Karpas-422 (cell line): ENCODE measurements around the gene MGMT. TPM values are rescaled to one million over a fixed set of nuclear protein-coding genes. Genes with fewer than 3 reads are reported as not detected.

Experiments
- DNase-seq: peaks from one replicate; pipeline ENCODE4 v3.0.0-alpha.2; 2015
- H2AFZ ChIP-seq: fragments of 200-600 bp; sonication (generic); 2 replicates; pipeline ENCODE4 v1.6.1; 2014; ENCODE audit warnings: antibody characterized with exemption, low read length, mixed read lengths
- H3K27ac ChIP-seq: fragments of 200-600 bp; sonication (generic); 2 replicates; pipeline ENCODE4 v1.5.1; 2014; ENCODE audit warnings: mild to moderate bottlenecking, low read length, moderate library complexity
- H3K27me3 ChIP-seq: fragments of 200-600 bp; sonication (generic); 2 replicates; pipeline ENCODE4 v1.6.1; 2014; ENCODE audit warnings: low read length, mixed read lengths
- H3K36me3 ChIP-seq: fragments of 200-600 bp; sonication (generic); 2 replicates; pipeline ENCODE4 v1.6.1; 2014; ENCODE audit warnings: low read length, mixed read lengths; ENCODE audit not compliant: insufficient read depth
- H3K4me1 ChIP-seq: fragments of 200-600 bp; sonication (generic); 2 replicates; pipeline ENCODE4 v1.6.1; 2014; ENCODE audit warnings: mild to moderate bottlenecking, low read length, mixed read lengths
- H3K4me2 ChIP-seq: fragments of 200-600 bp; sonication (generic); 2 replicates; pipeline ENCODE4 v1.6.1; 2014; ENCODE audit warnings: low read length, low read depth, mild to moderate bottlenecking; ENCODE audit not compliant: poor library complexity, severe bottlenecking
- H3K4me3 ChIP-seq: fragments of 200-600 bp; sonication (generic); 2 replicates; pipeline ENCODE4 v1.5.1; 2014; ENCODE audit warnings: mild to moderate bottlenecking, antibody characterized with exemption, low read length, mixed read lengths
- H3K79me2 ChIP-seq: fragments of 200-600 bp; sonication (generic); 2 replicates; pipeline ENCODE4 v1.6.1; 2014; ENCODE audit warnings: mild to moderate bottlenecking, low read length, mixed read lengths
- H3K9ac ChIP-seq: fragments of 200-600 bp; sonication (generic); 2 replicates; pipeline ENCODE4 v1.6.0; 2014; ENCODE audit warnings: low read length
- H3K9me2 ChIP-seq: fragments of 200-600 bp; sonication (generic), shearing (Covaris generic); replicated peaks from 2 replicates; pipeline ENCODE4 v1.6.0; 2014; ENCODE audit warnings: mild to moderate bottlenecking, low read length, moderate library complexity; ENCODE audit not compliant: insufficient read depth
- H3K9me3 ChIP-seq: fragments of 300-700, 200-600 bp; sonication (generic); 2 replicates; pipeline ENCODE4 v1.6.1; 2014; ENCODE audit warnings: low read length, mixed read lengths
- H4K20me1 ChIP-seq: fragments of 200-600 bp; sonication (generic); 2 replicates; pipeline ENCODE4 v1.6.1; 2014; ENCODE audit warnings: mild to moderate bottlenecking, antibody characterized with exemption, low read length, low read depth; ENCODE audit not compliant: insufficient read depth
- total RNA-seq: library from RNA; depleted of rRNA; stranded (reverse); fragments of >200 nt; shearing (Covaris generic); gene quantifications from 2 replicates; pipeline ENCODE4 v1.2.3, GENCODE V29; 2014; ENCODE audit warnings: low replicate concordance

The MGMT gene
- total RNA-seq, 1 experiment from 2014 or later: 22.5 TPM

- no peak for DNase-seq
- H3K4me3 ChIP-seq: no peak overlapping the region
- H3K4me1 ChIP-seq: no peaks in the 10 kb centered on the region
- no peak overlapping the region for H3K4me2 ChIP-seq
- H2AFZ ChIP-seq: no peak overlapping the region
- H3K9ac ChIP-seq: no peak overlapping the region
- H3K27me3 ChIP-seq: no peaks in the 10 kb centered on the region
- no peaks in the 10 kb centered on the region for H3K9me2 ChIP-seq
- H3K27ac ChIP-seq: no peak overlapping the region
- no peaks in the 10 kb centered on the region; the same call in 1 of the 2 replicates for H4K20me1 ChIP-seq
- no peaks in the 10 kb centered on the region for H3K79me2 ChIP-seq
- peaks cover 4% of the 10 kb centered on the region; the same call in 1 of the 2 replicates for H3K9me3 ChIP-seq
- no peaks in the 10 kb centered on the region for H3K36me3 ChIP-seq
Measured at GRCh38 chr10:129550076-129550475, 83.0 kb downstream of the MGMT start.

DNA sequence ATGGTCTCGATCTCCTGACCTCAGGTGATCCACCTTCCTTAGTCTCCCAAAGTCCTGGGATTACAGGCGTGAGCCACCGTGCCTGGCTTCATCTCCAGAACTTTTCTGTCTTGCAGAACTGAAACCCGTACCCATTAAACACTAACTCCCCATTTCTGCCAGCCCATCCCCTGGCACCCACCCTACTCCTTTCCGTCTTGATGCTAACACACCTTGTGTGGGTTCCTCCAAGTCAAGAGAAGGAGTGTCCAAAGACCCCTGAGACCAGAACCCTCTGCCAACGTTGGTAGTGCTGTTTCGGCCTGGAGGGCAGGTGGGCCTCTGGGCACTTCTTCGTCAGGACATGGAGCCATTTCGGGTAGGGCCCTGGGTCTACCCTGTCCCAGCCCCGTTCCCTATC is 83.6 kb downstream of the MGMT start:
- Histone ChIP-seq H3K9me3 (peaks cover 4% of the 10 kb centered on the region; the same call in 1 of the 2 replicates), H3K9ac (no peak overlapping the region), H3K27me3 (no peaks in the 10 kb centered on the region), H3K4me3 (no peak overlapping the region), H3K4me1 (no peaks in the 10 kb centered on the region), H3K4me2 (no peak overlapping the region), H2AFZ (no peak overlapping the region), H3K9me2 (no peaks in the 10 kb centered on the region), H3K36me3 (no peaks in the 10 kb centered on the region), H4K20me1 (no peaks in the 10 kb centered on the region; the same call in 1 of the 2 replicates), H3K79me2 (no peaks in the 10 kb centered on the region), H3K27ac (no peak overlapping the region)
- no peak for DNase-seq

DNA sequence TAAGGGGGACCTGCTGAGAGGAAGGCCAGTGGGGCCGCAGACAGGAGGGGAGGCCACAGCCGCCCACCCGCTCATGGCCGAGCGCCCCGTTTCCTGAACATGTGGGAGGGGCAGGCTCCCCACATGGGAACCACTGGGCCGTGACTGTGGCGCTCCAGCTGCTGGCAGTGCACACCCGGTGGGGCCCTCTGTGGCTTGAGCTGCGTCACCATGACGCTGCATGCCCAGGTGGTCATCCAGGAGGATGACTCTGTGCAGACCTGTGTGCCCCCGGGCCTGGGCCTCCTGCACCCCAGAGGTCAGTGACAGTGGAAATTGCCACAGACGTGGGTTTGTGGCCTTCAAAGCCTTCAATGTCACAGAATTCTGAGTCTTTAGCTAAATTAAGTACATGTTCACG is 85.1 kb downstream of the MGMT start:
- no peak for DNase-seq
- H3K9me2 ChIP-seq: no peaks in the 10 kb centered on the region
- no peaks in the 10 kb centered on the region for H3K4me1 ChIP-seq
- no peaks in the 10 kb centered on the region for H3K27me3 ChIP-seq
- no peak overlapping the region for H3K4me2 ChIP-seq
- no peaks in the 10 kb centered on the region for H3K36me3 ChIP-seq
- no peaks in the 10 kb centered on the region for H3K79me2 ChIP-seq
- H3K27ac ChIP-seq: no peak overlapping the region
- H2AFZ ChIP-seq: no peak overlapping the region
- peaks cover 9% of the 10 kb centered on the region; the same call in 1 of the 2 replicates for H3K9me3 ChIP-seq
- no peaks in the 10 kb centered on the region for H4K20me1 ChIP-seq
- no peak overlapping the region for H3K9ac ChIP-seq
- no peak overlapping the region for H3K4me3 ChIP-seq

- H3K79me2 ChIP-seq: no peaks in the 10 kb centered on the region
- no peaks in the 10 kb centered on the region for H3K36me3 ChIP-seq
- H3K4me3 ChIP-seq: no peak overlapping the region
- H2AFZ ChIP-seq: no peak overlapping the region
- no peaks in the 10 kb centered on the region for H3K27me3 ChIP-seq
- no peak overlapping the region for H3K4me2 ChIP-seq
- no peaks in the 10 kb centered on the region for H3K9me2 ChIP-seq
- H3K9me3 ChIP-seq: peaks cover 9% of the 10 kb centered on the region; the same call in 1 of the 2 replicates
- H3K4me1 ChIP-seq: no peaks in the 10 kb centered on the region
- H4K20me1 ChIP-seq: no peaks in the 10 kb centered on the region
- DNase-seq: no peak
- H3K9ac ChIP-seq: no peak overlapping the region
- no peak overlapping the region for H3K27ac ChIP-seq
Measured at GRCh38 chr10:129553928-129554327, 86.9 kb downstream of the MGMT start.

DNA sequence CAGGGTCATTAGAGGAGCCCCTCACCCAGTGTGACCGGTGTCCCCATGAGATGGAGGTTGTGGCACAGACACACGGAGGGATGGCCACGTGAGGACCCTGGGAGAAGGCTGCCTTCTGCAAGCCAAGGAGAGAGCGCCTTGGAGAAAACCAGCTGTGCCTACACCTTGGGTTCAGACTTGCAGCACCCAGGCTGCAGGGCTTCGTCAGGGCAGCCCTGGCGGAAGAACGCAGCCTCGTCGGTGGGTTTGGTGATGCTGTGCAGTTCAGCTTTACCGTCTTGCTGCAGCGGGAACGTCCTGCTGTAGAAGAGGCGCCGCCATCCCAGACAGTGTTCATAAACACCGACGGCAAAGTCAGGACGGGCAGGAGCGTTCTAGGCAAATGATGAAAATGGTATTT is 89.3 kb downstream of the MGMT start:
- H3K9me3 ChIP-seq: peaks cover 16% of the 10 kb centered on the region
- H3K36me3 ChIP-seq: no peaks in the 10 kb centered on the region
- no peak overlapping the region for H3K4me2 ChIP-seq
- H3K4me3 ChIP-seq: no peak overlapping the region
- H3K79me2 ChIP-seq: no peaks in the 10 kb centered on the region
- no peaks in the 10 kb centered on the region for H3K4me1 ChIP-seq
- no peak overlapping the region for H2AFZ ChIP-seq
- no peak overlapping the region for H3K27ac ChIP-seq
- no peaks in the 10 kb centered on the region for H4K20me1 ChIP-seq
- no peaks in the 10 kb centered on the region for H3K27me3 ChIP-seq
- H3K9me2 ChIP-seq: no peaks in the 10 kb centered on the region
- no peak for DNase-seq
- H3K9ac ChIP-seq: no peak overlapping the region

DNA sequence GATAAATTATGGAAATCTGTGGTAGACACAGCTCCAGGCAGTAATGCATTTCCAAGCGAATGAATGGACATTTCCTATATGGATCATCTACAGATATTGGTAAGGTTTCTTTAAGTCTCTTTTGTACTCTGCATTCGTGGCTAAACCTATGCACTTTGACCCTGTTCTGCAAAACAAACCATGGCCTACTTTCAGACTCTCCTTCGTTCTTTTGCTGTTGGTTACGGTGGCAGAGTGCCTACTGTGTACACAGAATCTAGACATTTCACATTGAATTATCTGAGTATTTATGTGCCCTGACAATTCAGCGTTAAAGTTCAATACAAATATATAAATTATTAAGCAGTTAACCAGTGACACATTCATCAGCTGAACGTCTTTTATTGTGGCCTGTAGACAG is 93.3 kb downstream of the MGMT start:
- no peaks in the 10 kb centered on the region for H3K27me3 ChIP-seq
- no peaks in the 10 kb centered on the region for H3K79me2 ChIP-seq
- DNase-seq: no peak
- H3K9me3 ChIP-seq: peaks cover 14% of the 10 kb centered on the region
- H3K9ac ChIP-seq: no peak overlapping the region
- no peaks in the 10 kb centered on the region for H3K4me1 ChIP-seq
- H3K4me2 ChIP-seq: no peak overlapping the region
- no peak overlapping the region for H2AFZ ChIP-seq
- H3K9me2 ChIP-seq: no peaks in the 10 kb centered on the region
- H4K20me1 ChIP-seq: no peaks in the 10 kb centered on the region
- no peak overlapping the region for H3K4me3 ChIP-seq
- no peaks in the 10 kb centered on the region for H3K36me3 ChIP-seq
- no peak overlapping the region for H3K27ac ChIP-seq

GRCh38 chr10:129562487-129562886 is 95.4 kb downstream of the MGMT start:
- Histone ChIP-seq H4K20me1 (no peaks in the 10 kb centered on the region), H3K27ac (no peak overlapping the region), H3K36me3 (no peaks in the 10 kb centered on the region), H3K9me3 (peaks cover 14% of the 10 kb centered on the region), H2AFZ (no peak overlapping the region), H3K27me3 (no peaks in the 10 kb centered on the region), H3K79me2 (no peaks in the 10 kb centered on the region), H3K4me1 (no peaks in the 10 kb centered on the region), H3K9me2 (no peaks in the 10 kb centered on the region), H3K4me2 (no peak overlapping the region), H3K4me3 (no peak overlapping the region), H3K9ac (no peak overlapping the region)
- no peak for DNase-seq

- no peaks in the 10 kb centered on the region for H3K27me3 ChIP-seq
Measured at GRCh38 chr10:129564923-129565322, 97.9 kb downstream of the MGMT start.

More at GRCh38 chr10:129564923-129565322, 97.9 kb downstream of the MGMT start:
- no peak overlapping the region for H3K27ac ChIP-seq
- H3K4me2 ChIP-seq: no peak overlapping the region
- H3K4me3 ChIP-seq: no peak overlapping the region
- DNase-seq: no peak
- H4K20me1 ChIP-seq: no peaks in the 10 kb centered on the region
- H3K4me1 ChIP-seq: no peaks in the 10 kb centered on the region
- no peaks in the 10 kb centered on the region for H3K36me3 ChIP-seq
- H3K9me2 ChIP-seq: no peaks in the 10 kb centered on the region
- no peak overlapping the region for H3K9ac ChIP-seq
- H2AFZ ChIP-seq: no peak overlapping the region
- H3K9me3 ChIP-seq: peaks cover 11% of the 10 kb centered on the region
- H3K79me2 ChIP-seq: no peaks in the 10 kb centered on the region
